Ectodermal cell (in vitro differentiated cells): Measurements from ENCODE around the gene SCP2.

ENCODE experiments used
- H3K27ac ChIP-seq: 2 replicates; pipeline ENCODE4 v1.7.0; 2013; ENCODE audit warnings: mild to moderate bottlenecking, low read depth, low read length; ENCODE audit not compliant: insufficient read depth, poor library complexity, severe bottlenecking
- H3K27me3 ChIP-seq: 2 replicates; pipeline ENCODE4 v1.7.0; 2013; ENCODE audit warnings: mild to moderate bottlenecking, low read length; ENCODE audit not compliant: insufficient read depth, control insufficient read depth, poor library complexity, severe bottlenecking
- H3K36me3 ChIP-seq: one replicate; pipeline ENCODE4 v1.7.0; 2013; ENCODE audit warnings: low read length; ENCODE audit not compliant: control insufficient read depth, insufficient read depth
- H3K4me1 ChIP-seq: one replicate; pipeline ENCODE4 v1.7.0; 2013; ENCODE audit warnings: low read length; ENCODE audit not compliant: control insufficient read depth, insufficient read depth
- H3K4me3 ChIP-seq: 2 replicates; pipeline ENCODE4 v1.7.0; 2013; ENCODE audit warnings: low read depth, low read length, control low read depth; ENCODE audit not compliant: insufficient read depth
- H3K9me3 ChIP-seq: 2 replicates; pipeline ENCODE4 v1.7.0; 2013; ENCODE audit warnings: mild to moderate bottlenecking, low read length, moderate library complexity; ENCODE audit not compliant: control insufficient read depth
- WGBS, 2 experiments: methylation state at CpG; one replicate each; pipeline ENCODE4 v1.1.7; 2013; ENCODE audit warnings: missing lambda C conversion rate in 2 of 2; 5-methylcytosine and 5-hydroxymethylcytosine counted together

The SCP2 gene

DNA sequence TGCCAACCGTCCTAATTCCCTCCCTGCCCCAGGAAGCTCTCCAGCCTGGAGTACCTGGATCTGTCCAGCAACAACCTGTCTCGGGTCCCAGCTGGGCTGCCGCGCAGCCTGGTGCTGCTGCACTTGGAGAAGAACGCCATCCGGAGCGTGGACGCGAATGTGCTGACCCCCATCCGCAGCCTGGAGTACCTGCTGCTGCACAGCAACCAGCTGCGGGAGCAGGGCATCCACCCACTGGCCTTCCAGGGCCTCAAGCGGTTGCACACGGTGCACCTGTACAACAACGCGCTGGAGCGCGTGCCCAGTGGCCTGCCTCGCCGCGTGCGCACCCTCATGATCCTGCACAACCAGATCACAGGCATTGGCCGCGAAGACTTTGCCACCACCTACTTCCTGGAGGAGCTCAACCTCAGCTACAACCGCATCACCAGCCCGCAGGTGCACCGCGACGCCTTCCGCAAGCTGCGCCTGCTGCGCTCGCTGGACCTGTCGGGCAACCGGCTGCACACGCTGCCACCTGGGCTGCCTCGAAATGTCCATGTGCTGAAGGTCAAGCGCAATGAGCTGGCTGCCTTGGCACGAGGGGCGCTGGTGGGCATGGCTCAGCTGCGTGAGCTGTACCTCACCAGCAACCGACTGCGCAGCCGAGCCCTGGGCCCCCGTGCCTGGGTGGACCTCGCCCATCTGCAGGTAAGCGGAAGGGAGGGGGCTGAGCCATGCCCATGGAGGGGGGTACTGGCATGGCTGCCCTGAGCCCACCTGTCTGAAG lies 151.4 kb downstream of the SCP2 start:
- Histone ChIP-seq H3K4me3 (no peak overlapping the region), H3K9me3 (no peaks in the 10 kb centered on the region), H3K27ac (no peak overlapping the region), H3K27me3 (no peaks in the 10 kb centered on the region), H3K4me1 (peaks cover 31% of the 10 kb centered on the region), H3K36me3 (no peaks in the 10 kb centered on the region)
- WGBS, 2 experiments = 94 to 95% methylated on average over 46 of the region's 46 CpGs

DNA sequence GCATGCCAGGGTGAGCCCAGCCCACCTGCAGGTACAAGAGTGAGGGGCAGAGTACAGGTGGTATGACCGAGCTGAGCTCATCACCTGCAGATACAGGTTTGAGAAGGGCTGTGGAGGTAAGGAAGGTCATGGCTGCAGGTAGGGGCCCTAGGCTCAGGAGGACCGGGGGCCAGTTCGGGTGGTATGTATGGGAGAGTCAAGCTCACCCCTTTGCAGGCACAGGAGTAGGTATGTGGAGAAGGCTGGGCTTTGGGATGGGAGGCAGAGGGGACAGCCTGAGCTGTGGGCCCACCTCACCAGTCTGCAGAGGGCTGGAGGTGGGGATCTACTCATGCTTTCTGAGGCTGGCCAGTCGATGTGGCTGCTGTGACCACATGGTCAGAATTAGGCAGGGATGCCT lies 152.2 kb downstream of the SCP2 start:
- 92 to 96% methylated on average over 4 of the region's 4 CpGs for WGBS, 2 experiments
- Histone ChIP-seq H3K27ac (no peak overlapping the region), H3K4me3 (no peak overlapping the region), H3K4me1 (peaks cover 25% of the 10 kb centered on the region), H3K27me3 (no peaks in the 10 kb centered on the region), H3K36me3 (no peaks in the 10 kb centered on the region), H3K9me3 (no peaks in the 10 kb centered on the region)

DNA sequence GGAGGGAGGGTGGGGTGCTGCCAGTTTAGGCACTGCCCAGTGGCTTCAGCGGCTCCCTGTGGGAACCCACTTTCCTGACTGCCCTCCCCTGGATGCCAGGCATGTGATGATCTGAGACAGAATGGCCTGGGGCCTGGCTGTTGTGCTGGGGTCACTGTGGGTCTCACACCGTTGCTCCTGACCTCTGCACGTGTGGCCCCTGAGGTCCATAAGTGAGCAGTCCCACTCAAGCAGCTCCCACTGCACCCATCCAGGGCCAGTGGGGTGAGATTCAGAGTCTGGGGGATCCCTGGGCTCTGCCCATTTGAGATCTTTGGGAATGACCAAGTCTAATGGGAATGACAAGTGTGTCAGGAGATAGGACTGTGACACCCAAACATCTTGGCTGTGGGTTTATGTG lies 153.0 kb downstream of the SCP2 start:
- H3K36me3 ChIP-seq = no peaks in the 10 kb centered on the region
- 75 to 81% methylated on average over 3 of the region's 3 CpGs for WGBS, 2 experiments

DNA sequence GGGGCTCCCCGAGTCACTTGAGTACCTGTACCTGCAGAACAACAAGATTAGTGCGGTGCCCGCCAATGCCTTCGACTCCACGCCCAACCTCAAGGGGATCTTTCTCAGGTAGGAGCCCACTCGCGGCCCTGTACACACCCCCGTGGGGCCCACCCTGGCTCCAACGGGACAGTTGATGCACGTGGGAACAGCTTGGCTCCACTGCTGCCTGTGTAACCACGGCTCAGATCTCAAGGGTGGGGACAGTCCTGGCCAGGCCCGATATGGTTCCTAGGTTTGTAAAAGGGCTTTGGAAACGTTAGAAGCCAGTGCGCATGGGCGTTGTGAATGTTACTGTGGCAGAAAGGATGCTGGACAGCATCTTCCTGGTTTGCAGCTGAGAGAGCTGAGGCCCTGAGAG lies 153.7 kb downstream of the SCP2 start:
- Histone ChIP-seq H3K36me3 (no peaks in the 10 kb centered on the region), H3K4me3 (no peak overlapping the region), H3K27ac (no peak overlapping the region), H3K27me3 (no peaks in the 10 kb centered on the region), H3K4me1 (peaks cover 19% of the 10 kb centered on the region), H3K9me3 (no peaks in the 10 kb centered on the region)
- WGBS, 2 experiments = 93 to 95% methylated on average over 15 of the region's 15 CpGs

More for the DNA sequence above, 153.0 kb downstream of the SCP2 start:
- no peak overlapping the region for H3K27ac ChIP-seq
- no peaks in the 10 kb centered on the region for H3K27me3 ChIP-seq
- no peaks in the 10 kb centered on the region for H3K9me3 ChIP-seq
- H3K4me1 ChIP-seq = peaks cover 19% of the 10 kb centered on the region
- no peak overlapping the region for H3K4me3 ChIP-seq

DNA sequence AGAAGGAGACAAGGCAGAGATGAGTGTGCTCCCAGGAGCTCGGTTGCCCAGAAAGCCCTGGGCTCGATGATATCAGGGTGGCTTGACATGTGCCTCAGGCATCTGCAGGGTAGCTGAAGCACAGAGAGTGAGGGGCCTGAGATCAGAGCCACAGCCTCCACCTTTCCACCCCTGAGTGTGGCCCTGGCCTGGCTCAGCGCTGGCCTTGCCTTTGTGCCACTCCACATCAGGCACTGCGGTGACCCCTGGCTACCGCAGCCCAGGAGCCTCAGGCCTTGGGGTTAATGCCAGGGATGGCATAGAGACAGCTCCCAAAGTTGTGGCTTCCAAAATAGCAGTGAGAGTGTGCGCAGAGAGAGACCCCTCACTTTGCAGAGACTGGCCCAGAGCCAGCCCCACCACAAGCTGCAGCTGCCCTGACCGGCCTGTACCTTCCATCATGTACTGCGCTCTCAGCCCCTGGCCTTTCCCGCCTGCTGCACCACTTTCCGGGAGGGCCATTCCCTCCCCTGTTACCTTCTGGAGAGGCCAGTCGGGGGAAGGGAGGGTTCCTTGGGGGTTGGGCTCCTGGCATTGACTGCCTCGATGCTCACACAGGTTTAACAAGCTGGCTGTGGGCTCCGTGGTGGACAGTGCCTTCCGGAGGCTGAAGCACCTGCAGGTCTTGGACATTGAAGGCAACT lies 154.4 kb downstream of the SCP2 start:
- Histone ChIP-seq H3K27ac (no peak overlapping the region), H3K4me3 (no peak overlapping the region), H3K9me3 (no peaks in the 10 kb centered on the region), H3K36me3 (no peaks in the 10 kb centered on the region), H3K27me3 (no peaks in the 10 kb centered on the region), H3K4me1 (peaks cover 19% of the 10 kb centered on the region)
- WGBS, 2 experiments = 76 to 81% methylated on average over 14 of the region's 14 CpGs

DNA sequence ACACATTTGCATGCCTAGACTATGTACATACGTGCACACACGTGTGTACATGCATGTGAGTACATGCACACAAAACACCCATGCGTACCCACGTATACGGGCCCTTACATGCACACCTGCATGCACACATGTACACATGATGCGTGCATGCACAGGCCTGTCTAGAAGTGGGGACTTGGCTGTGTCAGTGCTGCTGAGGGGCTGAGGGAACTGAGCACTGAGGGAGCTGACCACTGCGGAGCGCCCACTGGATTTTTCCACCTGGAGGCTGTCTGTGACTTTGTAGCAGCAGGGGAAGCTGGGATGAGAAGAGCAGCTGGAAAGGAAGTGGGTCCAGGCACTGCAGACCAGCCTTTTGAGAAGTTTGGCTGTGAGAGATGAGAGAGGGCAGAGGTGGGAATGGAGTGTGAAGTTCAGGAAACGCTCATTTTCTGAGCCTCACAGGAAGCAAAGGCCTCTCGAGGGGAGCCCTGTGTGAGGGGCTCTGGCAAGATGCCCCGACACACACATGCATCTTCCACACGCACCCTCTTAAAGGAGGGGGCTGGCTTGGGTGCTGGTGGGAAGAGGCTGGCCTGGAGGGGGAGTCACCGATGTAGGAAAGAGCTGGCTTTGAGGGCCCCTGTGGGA lies 155.9 kb downstream of the SCP2 start:
- peaks cover 23% of the 10 kb centered on the region for H3K4me1 ChIP-seq
- H3K9me3 ChIP-seq = no peaks in the 10 kb centered on the region
- H3K4me3 ChIP-seq = no peak overlapping the region
- no peaks in the 10 kb centered on the region for H3K27me3 ChIP-seq
- 90 to 92% methylated on average over 13 of the region's 13 CpGs for WGBS, 2 experiments
- no peaks in the 10 kb centered on the region for H3K36me3 ChIP-seq
- no peak overlapping the region for H3K27ac ChIP-seq

DNA sequence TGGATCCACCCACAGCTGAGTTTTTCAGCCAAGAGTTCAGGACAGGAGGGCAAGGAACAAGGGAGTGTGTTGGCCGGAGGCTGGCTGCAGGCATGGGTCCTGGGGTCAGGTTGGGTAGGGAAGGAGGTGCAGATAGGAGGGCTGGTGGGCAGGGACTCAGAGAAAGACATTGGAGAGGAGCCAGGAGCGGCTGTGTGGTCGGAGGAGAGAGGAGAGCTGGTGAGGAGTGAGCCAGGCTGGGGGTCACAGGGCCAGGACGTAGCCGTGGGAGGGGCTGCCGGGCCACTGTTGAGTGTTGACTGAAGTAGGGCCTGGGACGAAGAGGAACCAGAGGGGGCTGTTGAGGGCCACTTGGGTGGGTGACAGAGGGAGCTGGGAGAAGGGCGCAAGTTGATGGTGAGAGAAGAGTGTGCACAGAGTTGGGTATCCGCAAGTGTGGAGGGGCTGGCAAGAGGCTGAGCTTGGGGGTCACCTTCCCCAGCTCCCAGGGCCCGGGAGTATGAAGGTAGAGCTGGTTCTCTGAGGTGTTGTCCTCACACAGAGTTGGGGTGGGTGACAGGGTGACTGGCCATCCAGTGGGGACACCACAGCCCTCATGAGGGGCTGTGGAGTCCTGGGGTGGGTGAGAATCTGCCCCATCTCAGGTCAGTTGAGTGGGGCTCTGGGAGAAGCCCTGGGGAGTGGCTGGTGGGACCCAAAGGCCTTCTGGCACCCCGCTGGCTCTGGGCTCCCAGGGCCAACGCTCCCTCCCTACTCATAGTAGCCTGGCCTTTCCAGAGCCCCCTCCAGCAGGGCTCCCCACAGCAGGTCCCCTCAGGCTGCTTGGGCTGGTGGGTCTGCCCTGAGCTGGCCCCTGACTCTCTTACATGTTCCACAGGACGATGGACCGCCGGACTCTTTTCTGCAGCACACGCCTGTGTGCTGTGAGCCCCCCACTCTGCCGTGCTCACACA lies 156.8 kb downstream of the SCP2 start:
- 87 to 88% methylated on average over 17 of the region's 17 CpGs for WGBS, 2 experiments
- no peak overlapping the region for H3K27ac ChIP-seq
- H3K4me1 ChIP-seq = peaks cover 23% of the 10 kb centered on the region
- no peaks in the 10 kb centered on the region for H3K9me3 ChIP-seq
- H3K27me3 ChIP-seq = no peaks in the 10 kb centered on the region
- no peaks in the 10 kb centered on the region for H3K36me3 ChIP-seq
- no peak overlapping the region for H3K4me3 ChIP-seq

DNA sequence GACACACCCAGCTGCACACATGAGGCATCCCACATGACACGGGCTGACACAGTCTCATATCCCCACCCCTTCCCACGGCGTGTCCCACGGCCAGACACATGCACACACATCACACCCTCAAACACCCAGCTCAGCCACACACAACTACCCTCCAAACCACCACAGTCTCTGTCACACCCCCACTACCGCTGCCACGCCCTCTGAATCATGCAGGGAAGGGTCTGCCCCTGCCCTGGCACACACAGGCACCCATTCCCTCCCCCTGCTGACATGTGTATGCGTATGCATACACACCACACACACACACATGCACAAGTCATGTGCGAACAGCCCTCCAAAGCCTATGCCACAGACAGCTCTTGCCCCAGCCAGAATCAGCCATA lies 157.5 kb downstream of the SCP2 start:
- no peaks in the 10 kb centered on the region for H3K27me3 ChIP-seq
- no peak overlapping the region for H3K4me3 ChIP-seq

DNA sequence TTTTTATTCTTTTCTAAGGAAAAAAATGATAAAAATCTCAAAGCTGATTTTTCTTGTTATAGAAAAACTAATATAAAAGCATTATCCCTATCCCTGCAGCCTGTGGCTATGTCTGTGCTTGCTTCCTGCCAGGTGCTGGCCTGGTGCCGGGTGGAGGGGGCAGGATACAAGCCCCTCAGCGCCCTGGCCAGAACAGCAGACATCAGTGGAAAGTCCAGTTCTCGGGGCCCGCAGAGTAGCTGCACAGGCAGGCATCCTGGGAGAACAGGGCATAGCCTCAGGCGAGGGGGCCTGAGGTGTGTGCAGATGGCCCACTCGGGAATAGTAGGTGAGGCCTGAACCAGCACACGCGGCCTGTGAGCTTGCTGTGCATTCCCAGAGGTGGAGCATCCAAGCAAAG lies 158.3 kb downstream of the SCP2 start:
- Histone ChIP-seq H3K27me3 (no peaks in the 10 kb centered on the region), H3K27ac (no peak overlapping the region), H3K9me3 (no peaks in the 10 kb centered on the region), H3K4me1 (peaks cover 30% of the 10 kb centered on the region), H3K36me3 (no peaks in the 10 kb centered on the region), H3K4me3 (no peak overlapping the region)
- WGBS, 2 experiments = 94 to 95% methylated on average over 8 of the region's 8 CpGs

More for the DNA sequence above, 157.5 kb downstream of the SCP2 start:
- WGBS, 2 experiments = 93 to 96% methylated on average over 8 of the region's 8 CpGs
- Histone ChIP-seq H3K36me3 (no peaks in the 10 kb centered on the region), H3K9me3 (no peaks in the 10 kb centered on the region), H3K4me1 (peaks cover 24% of the 10 kb centered on the region), H3K27ac (no peak overlapping the region)
